Muscle layer of duodenum (tissue), 2 donors: ENCODE measurements around the gene FAHD2A.

Experiments used
- H3K27ac ChIP-seq: one replicate; pipeline ENCODE4 v1.7.0; 2013; ENCODE audit warnings: mild to moderate bottlenecking, low read length
- H3K27me3 ChIP-seq: one replicate; pipeline ENCODE4 v1.7.0; 2013; ENCODE audit warnings: low read depth, mild to moderate bottlenecking, control low read depth, low read length
- H3K36me3 ChIP-seq, 2 donors: one replicate each; pipeline ENCODE4 v1.7.0; 2013; ENCODE audit warnings: low read length in 2 of 2, control low read depth in 1 of 2, mild to moderate bottlenecking in 1 of 2; ENCODE audit not compliant: insufficient read depth in 2 of 2, control insufficient read depth in 1 of 2
- H3K4me1 ChIP-seq, 2 donors: one replicate each; pipeline ENCODE4 v1.7.0; 2013; ENCODE audit warnings: low read length in 2 of 2, mild to moderate bottlenecking in 2 of 2, control low read depth in 1 of 2, moderate library complexity in 1 of 2; ENCODE audit not compliant: insufficient read depth in 2 of 2, control insufficient read depth in 1 of 2
- H3K4me3 ChIP-seq, 2 donors: one replicate each; pipeline ENCODE4 v1.7.0; 2013; ENCODE audit warnings: low read length in 2 of 2, low read depth in 1 of 2, mild to moderate bottlenecking in 1 of 2
- H3K9me3 ChIP-seq, 2 donors: one replicate each; pipeline ENCODE4 v1.7.0; 2013; ENCODE audit warnings: low read length in 2 of 2, control low read depth in 1 of 2, mild to moderate bottlenecking in 1 of 2; ENCODE audit not compliant: control insufficient read depth in 1 of 2
- donor health status: healthy.

Gene FAHD2A

DNA sequence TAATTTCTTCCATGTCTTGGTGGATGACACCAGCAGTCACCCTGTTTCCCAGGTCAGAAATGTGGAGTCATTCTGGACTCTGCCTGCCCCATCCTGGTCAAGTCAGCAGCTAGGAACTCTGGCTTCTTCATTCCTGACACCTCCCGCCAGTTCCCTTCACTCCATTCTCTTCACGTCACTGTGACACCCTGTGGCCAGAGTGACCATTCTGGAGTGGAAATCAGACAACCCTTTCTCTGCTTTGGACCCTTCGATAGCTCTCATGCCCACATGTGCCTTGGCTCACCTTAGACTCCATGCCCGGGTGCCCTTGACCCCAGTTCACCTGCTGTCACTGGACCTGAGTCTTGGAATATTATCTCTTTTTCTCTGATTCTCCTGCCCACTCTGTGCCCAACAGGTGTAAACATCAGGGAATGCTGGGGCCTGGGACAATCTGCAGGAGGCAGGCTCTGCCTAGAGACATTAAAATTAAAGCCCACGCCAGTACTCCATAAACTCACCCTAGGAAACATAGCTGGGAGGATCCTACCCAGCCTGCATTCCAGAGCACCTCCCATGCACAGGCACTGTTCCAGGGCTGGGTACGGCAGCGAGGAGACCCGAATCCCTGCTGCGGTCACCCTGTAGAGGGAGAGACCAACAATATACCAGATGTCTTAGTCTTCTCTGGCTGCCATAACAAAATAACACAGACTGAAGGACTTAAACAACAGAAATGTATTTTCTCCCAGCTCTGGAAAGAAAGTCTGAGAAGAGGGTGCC, 41.1 kb upstream of the FAHD2A start:
- Histone ChIP-seq H3K27ac (no peak overlapping the region), H3K4me3 (no peak overlapping the region), H3K36me3 (no peaks in the 10 kb centered on the region), H3K27me3 (no peaks in the 10 kb centered on the region), H3K4me1 (no peaks in the 10 kb centered on the region), H3K9me3 (no peaks in the 10 kb centered on the region)

GRCh38 chr2:95362486-95362885, 40.0 kb upstream of the FAHD2A start:
- no peaks in the 10 kb centered on the region for H3K27me3 ChIP-seq
- H3K36me3 ChIP-seq = no peaks in the 10 kb centered on the region
- H3K4me3 ChIP-seq = no peak overlapping the region
- H3K9me3 ChIP-seq = no peaks in the 10 kb centered on the region
- H3K4me1 ChIP-seq = no peaks in the 10 kb centered on the region
- no peak overlapping the region for H3K27ac ChIP-seq

DNA sequence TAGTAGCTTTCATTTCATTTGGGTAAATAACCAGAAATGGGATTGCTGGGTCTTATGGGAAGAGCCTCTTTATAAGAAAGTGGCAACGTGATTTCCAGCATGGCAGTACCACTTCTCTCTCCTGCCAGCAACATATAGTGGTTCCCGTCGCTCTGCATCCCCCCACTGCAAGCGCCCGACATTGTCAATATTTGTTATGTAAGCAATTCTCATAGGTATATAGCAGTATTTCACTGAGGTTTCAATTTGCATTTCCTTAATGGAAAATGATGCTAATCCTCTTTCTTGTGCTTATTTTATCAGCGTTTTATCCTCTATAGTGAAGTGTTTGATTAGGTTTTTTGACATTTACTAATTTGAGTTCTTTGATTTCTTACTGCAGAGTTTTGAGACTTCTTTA, 36.0 kb upstream of the FAHD2A start:
- Histone ChIP-seq H3K9me3 (no peaks in the 10 kb centered on the region), H3K27ac (no peak overlapping the region), H3K4me1 (no peaks in the 10 kb centered on the region), H3K36me3 (no peaks in the 10 kb centered on the region), H3K4me3 (no peak overlapping the region), H3K27me3 (no peaks in the 10 kb centered on the region)

DNA sequence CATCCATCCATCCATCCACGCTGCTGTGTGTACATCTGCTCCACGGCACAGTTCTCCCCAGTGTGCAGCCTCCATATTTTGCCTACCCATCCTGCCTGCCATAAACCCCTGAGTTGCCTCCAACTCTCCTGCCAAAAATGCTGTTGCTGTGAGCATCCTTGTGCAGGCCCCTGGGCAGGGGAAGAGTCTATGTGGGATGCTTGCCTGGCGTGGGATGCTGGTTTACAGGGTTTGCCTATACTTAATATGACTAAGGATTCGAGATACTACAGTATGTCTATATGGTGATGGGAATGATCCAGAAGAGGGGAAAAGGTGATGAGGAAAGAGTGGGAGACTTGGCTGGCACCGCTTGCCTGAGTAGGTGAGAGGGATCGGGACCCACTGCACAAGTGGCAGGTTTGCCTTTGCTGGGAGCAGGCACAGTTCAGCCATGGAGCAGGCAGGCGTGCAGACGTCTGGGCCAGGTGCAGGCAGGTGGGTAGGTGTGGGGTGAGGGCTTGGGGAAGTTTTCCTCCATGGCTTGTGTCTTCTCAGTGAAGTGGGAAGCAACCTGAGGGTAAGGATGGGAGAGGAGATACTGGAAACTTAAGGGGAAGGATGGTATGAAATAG, 30.2 kb upstream of the FAHD2A start:
- Histone ChIP-seq H3K4me1 (no peaks in the 10 kb centered on the region), H3K4me3 (no peak overlapping the region), H3K27ac (no peak overlapping the region), H3K36me3 (peaks cover 0 to 7% of the 10 kb centered on the region in 2 donors), H3K9me3 (no peaks in the 10 kb centered on the region), H3K27me3 (no peaks in the 10 kb centered on the region)

DNA sequence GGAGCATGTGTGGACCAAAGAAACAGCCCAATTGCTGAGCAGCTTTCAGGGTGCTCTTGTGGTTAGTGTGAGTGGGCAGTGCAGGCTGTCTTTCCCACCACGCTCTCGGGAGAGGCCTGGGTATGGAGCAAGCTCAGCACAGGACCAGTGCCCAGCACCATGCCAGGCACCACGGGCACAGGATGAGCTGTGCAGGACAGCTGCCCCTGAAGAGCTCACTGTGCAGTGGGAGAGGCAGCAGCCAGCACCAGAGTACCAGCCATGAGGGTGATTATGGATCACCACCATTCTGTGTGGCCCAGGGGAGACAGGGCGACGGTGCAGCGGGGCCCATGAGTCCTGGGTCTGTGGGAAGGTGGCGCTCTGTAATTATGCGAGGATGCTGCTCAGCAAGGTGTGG, 29.7 kb upstream of the FAHD2A start:
- Histone ChIP-seq H3K4me1 (no peaks in the 10 kb centered on the region), H3K36me3 (peaks cover 0 to 7% of the 10 kb centered on the region in 2 donors), H3K27ac (no peak overlapping the region), H3K27me3 (no peaks in the 10 kb centered on the region), H3K4me3 (no peak overlapping the region), H3K9me3 (no peaks in the 10 kb centered on the region)

- Histone ChIP-seq H3K4me3 (no peak overlapping the region), H3K9me3 (no peaks in the 10 kb centered on the region), H3K4me1 (no peaks in the 10 kb centered on the region), H3K27me3 (no peaks in the 10 kb centered on the region), H3K27ac (no peak overlapping the region), H3K36me3 (peaks cover 0 to 7% of the 10 kb centered on the region in 2 donors)
Measured at GRCh38 chr2:95374029-95374428, 28.5 kb upstream of the FAHD2A start.

GRCh38 chr2:95374451-95374920, 28.0 kb upstream of the FAHD2A start:
- Histone ChIP-seq H3K27ac (no peak overlapping the region), H3K27me3 (no peaks in the 10 kb centered on the region), H3K9me3 (no peaks in the 10 kb centered on the region), H3K4me3 (no peak overlapping the region), H3K36me3 (peaks cover 0 to 7% of the 10 kb centered on the region in 2 donors), H3K4me1 (no peaks in the 10 kb centered on the region)

- no peak overlapping the region for H3K27ac ChIP-seq
Measured at GRCh38 chr2:95374921-95375471, 27.5 kb upstream of the FAHD2A start.

DNA sequence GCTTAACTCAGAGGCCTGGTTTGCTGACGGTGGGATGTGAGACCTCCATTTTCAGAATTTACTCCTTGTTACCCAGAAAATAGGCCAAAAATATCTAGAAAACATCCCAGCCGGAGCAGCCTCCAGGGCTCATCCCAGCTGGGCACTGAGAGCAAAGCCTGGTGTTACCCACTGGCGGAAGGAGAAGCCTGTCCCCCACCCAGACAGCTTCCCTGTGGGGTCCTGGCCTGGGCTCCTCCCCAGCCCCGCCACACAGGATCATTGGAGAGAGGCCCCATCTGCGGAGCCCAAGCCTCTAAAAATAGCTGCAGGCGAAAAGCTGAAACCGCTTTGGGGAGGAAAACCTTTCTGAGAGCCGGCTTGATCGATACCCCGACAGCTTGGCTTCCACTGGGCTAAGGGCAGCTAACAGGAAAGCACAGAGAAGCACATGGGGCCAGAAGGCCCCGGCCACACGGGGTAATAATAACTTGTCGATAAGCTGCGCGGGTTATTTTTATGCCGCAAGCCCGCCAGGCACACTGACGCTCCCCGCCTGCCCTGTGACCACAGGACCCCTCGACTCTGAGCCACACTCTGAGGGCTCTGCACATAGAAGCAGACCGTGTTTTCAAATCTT, 26.9 kb upstream of the FAHD2A start:
- peaks cover 0 to 7% of the 10 kb centered on the region in 2 donors for H3K36me3 ChIP-seq
- no peak overlapping the region for H3K27ac ChIP-seq
- no peaks in the 10 kb centered on the region for H3K27me3 ChIP-seq
- no peak overlapping the region for H3K4me3 ChIP-seq
- H3K9me3 ChIP-seq = no peaks in the 10 kb centered on the region
- no peaks in the 10 kb centered on the region for H3K4me1 ChIP-seq

More at GRCh38 chr2:95374921-95375471, 27.5 kb upstream of the FAHD2A start:
- Histone ChIP-seq H3K27me3 (no peaks in the 10 kb centered on the region), H3K4me1 (no peaks in the 10 kb centered on the region), H3K9me3 (no peaks in the 10 kb centered on the region), H3K36me3 (peaks cover 0 to 7% of the 10 kb centered on the region in 2 donors), H3K4me3 (no peak overlapping the region)

DNA sequence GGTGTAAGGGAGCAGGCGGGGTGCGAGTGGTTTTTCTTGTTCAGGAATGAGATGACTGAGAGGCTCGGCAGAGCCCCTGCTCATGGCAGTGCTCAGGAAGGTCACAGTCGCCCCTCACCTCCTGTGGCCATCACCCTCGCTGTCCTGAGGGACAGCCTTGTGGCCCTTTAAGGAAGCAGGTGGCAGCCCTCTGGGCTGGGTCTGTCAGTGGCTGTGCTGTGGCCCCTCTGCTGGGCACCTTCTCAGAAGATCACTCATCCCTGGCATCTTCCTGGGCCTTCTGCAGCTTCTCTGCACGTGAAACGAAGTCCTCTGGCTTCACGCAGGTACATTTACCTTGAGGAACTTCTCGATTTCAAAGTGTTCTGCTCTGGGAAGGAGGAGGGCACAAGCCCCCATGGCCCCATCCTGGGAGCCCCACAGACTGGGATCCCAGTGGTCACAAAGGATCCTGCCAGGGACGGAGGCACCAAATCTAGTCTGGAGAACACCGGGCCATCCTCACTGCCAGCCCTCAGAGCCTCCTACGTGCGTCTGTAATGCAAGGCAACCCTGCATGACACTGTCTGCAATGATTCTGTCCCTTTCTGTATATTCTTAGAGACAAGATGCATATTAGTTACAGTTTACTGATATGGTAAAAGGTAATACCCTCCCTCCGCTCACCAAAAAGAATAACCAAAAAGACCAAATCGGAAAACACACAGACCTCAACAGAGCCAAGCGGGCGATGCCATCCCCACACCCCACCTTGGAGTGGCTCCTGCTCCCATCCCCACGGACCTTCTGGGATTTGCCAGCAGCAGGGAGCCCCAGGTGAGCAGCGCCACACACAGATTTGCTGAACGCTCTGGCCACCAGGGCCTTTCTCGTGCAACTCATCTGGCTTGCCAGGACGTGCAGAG, 25.9 kb upstream of the FAHD2A start:
- no peaks in the 10 kb centered on the region for H3K27me3 ChIP-seq
- H3K4me3 ChIP-seq = no peak overlapping the region
- H3K9me3 ChIP-seq = no peaks in the 10 kb centered on the region
- no peaks in the 10 kb centered on the region for H3K4me1 ChIP-seq
- peaks cover 0 to 7% of the 10 kb centered on the region in 2 donors for H3K36me3 ChIP-seq
- no peak overlapping the region for H3K27ac ChIP-seq
